KBM-7 (cell line): ENCODE data around the gene CWC25.
"Not testable (repeated sequence)": the region's sequence is repeated elsewhere in the genome, so short reads cannot be mapped to it uniquely, and the experiment has no call there.

Experiments
- DNase-seq: peaks from one replicate; pipeline ENCODE4 v3.0.0-alpha.2; 2015
- in situ Hi-C: fragments of 300-500 bp; cut with MboI; formaldehyde crosslinking; loops from 2 replicates; pipeline ENCODE4 v1.14.3; 2020; ENCODE audit warnings: low sequenced_read_pairs, low pct_unique_long_range_greater_than_20kb, mixed read lengths

The CWC25 gene

GRCh38 chr17:38791162-38791561 is 34.0 kb downstream of the CWC25 start:
- no peak for DNase-seq
- in situ Hi-C loops = no loop called here

DNA sequence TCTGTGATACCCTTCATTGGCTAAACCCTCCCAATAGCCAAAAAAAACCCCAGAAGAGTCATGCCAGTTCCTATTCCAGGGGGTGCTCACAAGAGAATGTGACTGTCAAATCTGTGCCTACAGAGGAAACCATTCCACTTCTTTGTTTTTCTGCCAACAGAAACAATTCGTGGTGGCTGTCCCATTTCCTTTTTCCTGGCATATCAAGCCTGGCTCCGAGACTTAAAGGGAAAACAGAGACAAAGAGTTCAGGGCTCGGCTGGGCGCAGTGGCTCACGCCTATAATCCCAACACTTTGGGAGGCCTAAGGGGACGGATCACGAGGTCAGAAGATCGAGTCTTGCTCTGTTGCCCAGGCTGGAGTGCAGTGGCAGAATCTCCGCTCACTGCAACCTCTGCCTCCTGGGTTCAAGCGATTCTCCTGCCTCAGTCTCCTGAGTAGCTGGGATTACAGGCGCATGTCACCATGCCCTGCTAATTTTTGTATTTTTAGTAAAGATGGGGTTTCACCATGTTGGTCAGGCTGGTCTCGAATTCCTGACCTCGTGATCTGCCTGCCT is 34.9 kb downstream of the CWC25 start:
- in situ Hi-C loops, DNase-seq: not testable (repeated sequence)

DNA sequence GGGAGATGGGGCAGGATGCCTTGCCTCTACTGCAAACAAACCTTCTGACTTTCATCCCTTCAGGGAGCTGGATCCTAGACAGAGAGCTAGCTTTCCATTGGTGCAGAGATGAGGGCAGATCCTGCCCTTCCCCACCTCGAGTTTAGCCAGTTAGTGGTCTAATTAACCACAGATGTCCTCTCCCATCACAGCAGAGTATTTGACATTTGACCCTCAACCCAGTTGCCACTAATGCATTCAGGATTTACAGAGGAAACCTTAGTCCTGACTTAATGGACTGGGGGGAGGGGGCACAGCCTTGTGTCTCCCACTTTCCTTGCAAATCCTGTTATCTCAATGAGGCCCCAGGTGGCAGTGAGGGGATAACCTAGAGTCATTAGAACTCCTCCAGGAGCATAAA is 35.9 kb downstream of the CWC25 start:
- no peak for DNase-seq
- in situ Hi-C loops = no loop called here

DNA sequence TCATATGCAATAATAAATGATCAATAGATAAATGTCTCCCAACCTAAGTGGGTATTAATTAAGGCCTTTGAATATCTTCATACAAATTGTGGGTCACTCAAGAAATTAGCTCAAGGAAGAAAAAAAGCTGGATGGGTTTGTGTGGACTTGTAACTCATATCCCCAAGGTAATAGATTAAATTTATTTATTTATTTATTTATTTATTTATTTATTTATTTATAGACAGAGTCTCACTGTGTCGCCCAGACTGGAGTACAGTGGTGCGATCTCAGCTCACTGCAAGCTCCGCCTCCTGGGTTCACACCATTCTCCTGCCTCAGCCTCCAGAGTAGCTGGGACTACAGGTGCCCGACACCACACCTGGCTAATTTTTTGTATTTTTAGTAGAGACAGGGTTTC is 37.1 kb downstream of the CWC25 start:
- in situ Hi-C loops, DNase-seq: not testable (repeated sequence)

GRCh38 chr17:38786372-38786771 is 38.7 kb downstream of the CWC25 start:
- in situ Hi-C loops = no loop called here
- no peak for DNase-seq

DNA sequence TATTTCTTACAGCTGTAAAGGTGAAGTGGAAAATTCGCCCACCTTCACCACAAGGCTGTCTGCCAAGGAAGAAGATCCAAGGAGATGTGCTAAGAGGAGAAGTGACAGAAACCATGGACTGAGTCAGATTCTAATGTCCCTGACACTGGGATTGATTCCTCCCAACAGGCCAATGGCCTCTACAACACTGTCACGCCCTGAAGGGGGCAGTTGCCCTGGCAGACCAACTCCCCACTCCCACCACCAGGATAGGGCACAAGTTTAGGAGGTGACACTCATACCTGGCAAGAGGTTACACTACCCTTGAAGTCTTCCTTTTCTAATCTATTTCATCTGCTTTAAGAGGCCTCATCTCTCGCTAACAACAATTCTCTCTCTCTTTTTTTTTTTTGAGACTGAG is 41.9 kb downstream of the CWC25 start:
- in situ Hi-C loops = no loop called here
- no peak for DNase-seq

GRCh38 chr17:38779965-38780752 is 45.0 kb downstream of the CWC25 start:
- in situ Hi-C loops = no loop called here

GRCh38 chr17:38777641-38778250 is 47.4 kb downstream of the CWC25 start:
- DNase-seq = no peak
- in situ Hi-C loops = no loop called here

More at GRCh38 chr17:38779965-38780752, 45.0 kb downstream of the CWC25 start:
- DNase-seq = no peak

DNA sequence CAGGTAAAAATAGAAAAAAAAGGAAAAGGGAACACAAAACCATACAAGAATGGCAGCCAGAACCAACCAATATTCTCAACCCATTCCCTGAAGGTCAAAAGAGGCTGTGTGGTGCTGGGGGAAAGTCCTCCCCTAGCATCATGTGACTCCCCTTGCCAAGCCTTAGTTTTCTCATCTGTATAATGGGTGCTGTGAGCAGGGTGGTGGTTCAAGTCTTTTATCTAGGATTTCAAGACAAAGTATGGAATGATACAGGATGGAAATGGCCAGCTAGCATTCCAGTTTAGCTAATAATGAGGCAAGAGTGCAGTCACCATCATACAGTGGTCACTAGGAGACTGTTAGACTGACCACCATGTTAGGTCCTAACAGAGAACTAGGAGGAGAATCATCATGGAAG is 51.9 kb downstream of the CWC25 start:
- DNase-seq = no peak
- in situ Hi-C loops = no loop called here

DNA sequence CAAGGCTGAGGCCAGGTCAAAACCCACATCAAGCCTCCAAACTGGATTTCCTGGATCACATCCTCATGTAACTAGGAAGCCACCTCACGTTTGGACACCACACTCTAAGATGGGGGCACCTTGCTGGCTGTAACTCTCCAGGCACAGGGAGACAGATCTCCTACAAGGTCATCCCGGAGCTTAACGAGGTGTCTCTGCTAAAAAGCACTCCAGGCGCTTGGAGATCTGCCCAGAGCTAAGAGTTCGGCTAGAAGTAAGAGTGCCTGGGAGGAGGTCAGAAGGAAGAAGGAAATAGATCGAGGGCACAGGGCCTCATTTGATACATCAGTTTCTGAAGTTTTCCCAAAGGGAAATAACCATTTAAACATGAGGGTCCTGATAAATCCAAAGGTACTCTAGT is 56.7 kb downstream of the CWC25 start:
- DNase-seq = no peak
- in situ Hi-C loops = no loop called here

DNA sequence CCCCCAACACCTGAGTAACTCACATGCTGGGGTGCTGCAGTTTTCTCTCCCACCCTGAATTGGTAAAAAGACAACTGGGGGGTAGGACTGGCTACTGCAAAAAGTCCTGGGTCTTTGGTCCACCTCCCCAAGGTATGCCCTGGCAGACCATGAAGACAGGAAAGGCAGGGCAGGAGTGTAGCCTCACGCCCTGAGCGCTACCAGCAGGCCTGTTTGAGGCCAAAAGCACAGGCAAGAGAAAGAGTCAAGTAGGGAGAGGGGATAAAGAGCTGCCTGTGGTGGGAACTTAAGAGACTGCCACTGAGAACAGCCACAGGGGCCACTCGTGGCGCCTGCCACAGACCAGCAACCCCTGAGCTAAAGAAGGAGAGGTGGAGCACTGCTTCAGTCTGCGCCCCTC is 58.8 kb downstream of the CWC25 start:
- in situ Hi-C loops = no loop called here
- DNase-seq = no peak

DNA sequence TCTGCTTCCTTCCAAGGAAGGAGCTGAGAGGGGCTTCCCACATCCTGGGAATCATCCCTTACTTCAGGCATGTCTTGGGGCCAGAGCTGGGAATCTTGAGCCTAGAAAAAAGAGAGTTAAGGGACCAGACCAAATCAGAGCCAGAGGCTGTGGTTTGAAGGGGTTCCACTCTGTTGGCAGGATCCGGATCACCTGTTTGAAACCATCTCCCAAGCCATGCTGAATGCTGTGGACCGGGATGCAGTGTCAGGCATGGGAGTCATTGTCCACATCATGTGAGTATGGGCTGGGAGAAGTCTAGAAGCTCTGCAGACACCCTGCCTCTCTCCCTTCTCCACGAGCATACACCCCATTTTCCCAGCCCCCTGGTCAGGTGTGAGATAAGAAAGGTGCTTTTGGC is 62.9 kb downstream of the CWC25 start:
- in situ Hi-C loops = no loop called here
- DNase-seq = no peak

DNA sequence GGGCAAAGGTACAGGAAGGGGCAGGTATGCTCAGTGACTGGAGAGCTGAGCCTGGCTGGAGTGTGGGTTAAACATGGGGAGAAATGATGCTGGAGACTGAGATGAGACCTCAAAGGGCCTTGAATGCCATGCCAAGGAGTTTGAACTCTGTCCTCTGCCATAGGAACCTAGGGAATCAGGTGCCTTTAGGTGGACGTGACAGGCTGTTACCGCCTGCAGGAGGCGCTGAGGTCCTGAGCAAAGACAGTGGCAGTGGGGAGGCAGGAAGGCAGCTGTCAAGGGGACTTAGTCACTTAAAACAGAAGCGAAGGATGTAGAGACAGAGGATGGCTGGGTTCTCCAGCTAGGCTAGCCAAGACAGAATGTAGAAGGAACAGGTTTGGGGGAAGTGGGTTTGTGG is 63.5 kb downstream of the CWC25 start:
- peak; percentile 62 for DNase-seq

DNA sequence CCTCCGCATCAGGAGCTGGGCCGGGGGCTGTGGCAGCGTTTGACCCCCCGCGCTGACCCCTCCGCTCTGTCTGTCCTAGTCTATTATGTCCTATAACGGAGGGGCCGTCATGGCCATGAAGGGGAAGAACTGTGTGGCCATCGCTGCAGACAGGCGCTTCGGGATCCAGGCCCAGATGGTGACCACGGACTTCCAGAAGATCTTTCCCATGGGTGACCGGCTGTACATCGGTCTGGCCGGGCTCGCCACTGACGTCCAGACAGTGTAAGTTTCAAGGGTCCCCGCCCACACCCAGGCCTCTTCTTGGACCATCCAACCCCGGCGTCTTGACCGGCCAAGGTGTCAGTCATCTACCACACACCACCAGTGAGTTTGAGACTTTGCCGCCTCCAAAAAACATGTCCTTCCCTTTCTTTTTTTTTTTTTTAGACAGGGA is 72.0 kb downstream of the CWC25 start:
- DNase-seq = no peak
- in situ Hi-C loops = no loop called here

More for the DNA sequence above, 63.5 kb downstream of the CWC25 start:
- in situ Hi-C loops = no loop called here

DNA sequence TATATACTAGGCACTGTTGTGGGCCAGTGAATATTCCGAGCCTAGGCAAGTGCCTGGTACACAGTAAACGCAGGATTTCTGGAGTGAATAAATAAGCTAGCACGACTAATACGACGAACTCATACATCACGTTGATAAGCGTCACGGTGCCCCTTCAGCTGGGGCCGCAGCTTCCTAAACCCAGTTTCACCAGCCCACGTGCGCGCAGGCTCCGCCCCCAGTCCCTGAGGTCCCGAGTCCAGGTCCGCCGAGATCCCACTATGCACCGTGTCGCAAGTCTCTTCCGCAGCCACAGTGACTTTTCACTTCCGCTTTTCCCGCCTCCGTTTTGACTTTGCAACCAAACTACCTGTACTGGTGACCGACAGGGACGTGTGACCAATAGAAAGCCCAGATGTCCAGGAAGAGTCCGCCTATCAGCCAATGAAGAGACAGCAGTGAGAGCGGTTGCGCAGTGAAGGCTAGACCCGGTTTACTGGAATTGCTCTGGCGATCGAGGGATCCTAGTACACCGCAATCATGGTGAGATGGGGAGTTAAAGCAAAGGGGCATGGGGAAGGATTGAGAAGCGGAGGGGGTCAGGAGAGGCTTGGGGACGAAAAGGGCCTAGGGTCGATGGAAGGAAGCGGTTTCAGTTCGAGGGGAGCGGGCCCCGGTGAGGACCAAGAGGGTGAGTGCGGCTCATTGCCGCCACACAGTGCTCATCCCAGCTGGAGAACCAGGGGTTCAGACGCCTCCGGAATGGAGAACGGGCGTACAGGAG is 72.6 kb downstream of the CWC25 start, which contains the start of gene PSMB3:
TSS of gene PSMB3 (plus strand) at position 434 of the 763 bp plus-strand sequence. CDS start at position 520, 86 bp downstream.
- peak; percentile 100 for DNase-seq
- in situ Hi-C loops = no loop called here

- in situ Hi-C loops = no loop called here
- DNase-seq = peak; percentile 87
These were observed 73.3 kb downstream of the CWC25 start for GRCh38 chr17:38751808-38752307.

DNA sequence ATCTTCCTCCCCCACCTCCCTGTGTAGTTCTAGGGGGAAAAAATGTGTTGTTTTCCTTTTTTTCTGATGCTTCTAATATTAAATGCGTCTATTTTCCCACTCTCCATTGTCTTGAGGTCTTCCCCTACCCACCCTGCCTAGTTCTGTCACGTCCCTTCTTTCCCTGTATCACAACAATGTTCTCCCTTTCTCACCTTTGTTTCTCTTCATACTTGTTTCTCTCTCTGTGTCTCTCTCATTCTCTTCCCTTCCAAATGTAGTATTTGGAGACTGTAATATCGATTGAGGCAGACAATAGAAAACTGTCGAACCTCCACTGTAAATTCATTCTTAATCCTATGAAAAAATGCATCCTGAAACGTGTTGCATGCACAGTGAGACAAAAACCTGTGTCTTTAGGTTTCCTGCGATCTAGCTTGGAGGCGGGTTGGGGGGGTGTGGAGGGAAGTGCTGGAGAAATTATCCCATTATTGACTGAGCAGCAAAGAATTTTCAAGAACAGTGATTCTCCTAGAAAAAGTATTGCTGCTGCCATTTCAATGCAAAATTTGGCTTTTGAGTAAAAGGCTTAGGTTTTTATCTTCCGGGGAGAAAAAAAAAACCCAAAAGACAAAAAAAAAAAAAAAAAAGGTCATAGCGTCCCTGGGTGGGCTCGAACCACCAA is 73.8 kb downstream of the CWC25 start:
- in situ Hi-C loops = no loop called here
- no peak for DNase-seq
